HG03439 (cell line): ENCODE measurements around the gene CLDN24.

Experiments
- ATAC-seq: cut with Tn5 transposase; IDR thresholded peaks from one replicate; pipeline ENCODE4 v1.9.1; 2021; ENCODE audit warnings: mild to moderate bottlenecking, moderate library complexity; ENCODE audit not compliant: unreplicated experiment

CLDN24 gene

DNA sequence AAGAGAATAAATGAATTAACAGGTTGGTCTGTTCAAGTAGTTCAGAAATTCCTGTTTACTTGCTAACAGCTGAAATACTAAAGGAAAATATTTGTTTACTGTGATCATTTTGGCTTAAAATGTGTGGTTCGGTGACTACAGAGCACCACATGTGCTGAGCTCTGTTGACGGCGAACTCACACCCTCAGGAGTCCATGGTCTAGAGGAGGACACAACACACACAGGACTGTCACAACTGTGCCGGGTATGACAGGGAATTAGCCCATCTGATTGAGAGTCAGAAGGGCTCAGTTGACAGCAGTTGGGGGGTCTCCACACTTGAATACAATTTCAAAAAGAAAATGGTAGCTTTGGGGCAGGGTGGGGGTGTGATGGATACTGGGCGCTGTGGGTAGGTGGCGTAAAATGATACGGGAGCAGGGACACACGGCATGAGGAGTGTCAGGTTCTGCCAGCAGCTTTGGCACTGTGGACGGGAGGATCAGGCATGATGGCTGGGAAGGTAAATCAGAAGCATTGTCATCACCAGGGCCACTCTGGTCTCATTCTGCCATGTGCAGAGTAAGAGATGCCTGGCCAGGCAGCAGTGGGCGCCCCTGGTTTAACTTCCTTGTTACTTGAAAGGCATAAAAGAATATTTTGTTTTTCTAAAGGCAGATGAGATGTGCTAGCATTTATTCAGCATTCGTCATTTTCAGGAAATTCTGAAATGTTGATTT, 35.5 kb downstream of the CLDN24 start:
- no peak for ATAC-seq

DNA sequence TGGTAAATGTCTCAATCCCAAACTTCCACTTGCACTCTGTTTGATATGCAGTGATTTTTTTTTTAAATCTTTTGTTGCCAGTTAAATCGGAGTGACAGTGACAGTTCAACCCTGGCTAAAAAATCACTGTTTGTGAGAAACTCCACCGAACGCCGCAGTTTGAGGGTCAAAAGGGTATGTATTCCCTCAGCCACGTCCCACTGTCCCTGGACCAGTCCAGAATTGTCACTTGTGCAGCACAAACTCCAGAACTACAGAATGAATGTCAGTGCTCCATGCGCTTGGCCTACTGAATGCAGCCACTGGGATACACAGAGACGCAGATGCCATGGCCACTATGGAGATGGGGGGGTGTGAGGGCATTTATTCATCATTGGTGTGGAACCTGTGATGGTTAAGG, 36.3 kb downstream of the CLDN24 start:
- no peak for ATAC-seq

- no peak for ATAC-seq
These were observed 37.3 kb downstream of the CLDN24 start for GRCh38 chr4:183284965-183285364.

DNA sequence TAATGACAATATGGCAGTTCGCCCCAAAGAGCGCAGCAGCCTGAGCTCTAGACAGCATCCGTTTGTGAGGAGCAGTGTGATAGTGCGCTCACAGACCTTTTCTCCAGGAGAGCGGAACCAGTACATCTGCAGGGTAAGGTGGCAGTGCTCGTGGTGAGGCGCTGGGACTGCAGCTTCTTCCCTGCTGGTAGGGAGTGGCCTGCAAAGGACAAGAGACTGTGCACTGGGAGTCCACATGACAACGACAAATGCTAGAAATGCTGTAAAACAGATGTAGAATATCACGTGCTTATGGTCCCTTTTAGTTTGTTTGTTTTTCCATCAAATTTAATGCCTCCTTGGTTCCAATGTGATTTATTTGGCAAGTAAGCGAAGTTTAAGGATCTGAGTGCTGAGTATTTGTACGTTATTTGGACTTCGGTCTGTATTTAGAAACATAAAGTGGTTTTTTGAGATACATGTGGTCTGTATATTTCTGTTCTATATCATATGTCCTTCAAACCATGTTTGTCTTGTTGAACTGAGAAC, 37.9 kb downstream of the CLDN24 start:
- ATAC-seq: no peak

DNA sequence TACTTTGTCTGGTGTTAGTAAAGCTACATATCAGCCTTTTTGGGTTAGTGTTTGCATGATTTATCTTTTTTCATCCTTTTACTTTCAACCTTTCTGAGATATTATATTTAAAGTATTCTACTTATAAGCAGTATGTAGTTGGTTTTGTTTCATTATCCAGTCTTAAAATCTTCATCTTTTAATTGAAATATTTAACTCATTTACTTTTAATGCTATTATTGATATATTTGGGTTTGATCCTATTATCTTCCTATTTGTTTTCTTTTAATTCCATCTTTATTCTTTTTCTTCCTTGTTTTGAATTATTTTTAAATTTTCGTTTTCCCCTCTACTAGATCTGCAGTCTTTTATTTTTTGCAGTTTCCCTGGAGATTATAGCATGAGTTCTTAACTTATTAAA, 46.1 kb downstream of the CLDN24 start:
- no peak for ATAC-seq

DNA sequence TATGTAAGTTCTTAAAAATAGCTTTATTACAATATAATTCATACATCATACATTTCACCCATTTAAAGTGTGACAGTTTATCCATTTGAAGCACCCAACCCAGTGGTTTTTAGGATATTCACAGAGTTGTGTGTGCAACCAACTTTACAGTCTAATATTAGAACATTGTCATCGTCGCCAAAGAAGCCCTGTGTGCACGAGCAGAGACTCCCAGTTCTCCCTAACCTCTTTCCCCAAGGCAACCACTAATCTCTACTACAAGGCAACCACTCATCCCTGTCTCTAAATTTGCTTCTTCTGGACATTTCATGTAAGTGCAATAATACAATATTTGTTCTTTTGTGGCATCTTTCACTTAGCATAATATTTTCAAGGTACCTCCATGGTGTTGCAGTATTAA, 49.8 kb downstream of the CLDN24 start:
- no peak for ATAC-seq
